ENCODE results near the gene PDZRN4. TPM values are rescaled to one million over a fixed set of nuclear protein-coding genes. Genes with fewer than 3 reads are reported as not detected.

PDZRN4 gene
- total and polyA plus RNA-seq, 2 donors (not counting 3 experiments of a cell fraction or from before 2014, with no cell fraction given) = not detected

GRCh38 chr12:41418586-41418985 lies 230.5 kb downstream of the PDZRN4 start:
- DNase-seq (ENCODE audit: low read depth, low spot score) = no peak
- CTCF ChIA-PET = no interaction called here
- no peaks in the 10 kb centered on the region for H3K9me3 ChIP-seq (replicated peaks; ENCODE audit: control insufficient read depth, insufficient read depth, low read length)
- dilution Hi-C loops (cut with MboI; ENCODE audit: extremely low pct_ligation_motif_present, low sequenced_read_pairs) (no loop called here), intact Hi-C loops (cut with micrococcal nuclease) (loop anchor here (5.0 kb wide), 1 partner anchor 69 kb away; no protein-coding TSS in a partner anchor)
- H4K20me1 ChIP-seq (replicated peaks; ENCODE audit: control insufficient read depth, extremely low read depth, insufficient read depth, low read length) = no peaks in the 10 kb centered on the region
- H3K9ac ChIP-seq (replicated peaks; ENCODE audit: extremely low read depth, insufficient read depth, low read length) = no peak overlapping the region
- no peak overlapping the region for H3K4me3 ChIP-seq (replicated peaks in 1 of 3; ENCODE audit: insufficient read depth in 1 of 3, low read depth in 1 of 3, low read length in 3 of 3)
- H3K36me3 ChIP-seq (ENCODE audit: control insufficient read depth in 2 of 2, extremely low read depth in 1 of 2, insufficient read depth in 2 of 2, low read length in 2 of 2) = no peaks in the 10 kb centered on the region
- no peaks in the 10 kb centered on the region for H3K79me2 ChIP-seq (ENCODE audit: control insufficient read depth, insufficient read depth, low read length)
- no TSS peak for BruUV-seq (replicated peaks)
- TF ChIP-seq CTCF (IDR thresholded peaks at IDR 0.05; ENCODE audit: extremely low read depth in 1 of 2, insufficient read depth in 1 of 2, low read depth in 1 of 2, low read length in 2 of 2) = no peak
- TF ChIP-seq, protein P1, sequence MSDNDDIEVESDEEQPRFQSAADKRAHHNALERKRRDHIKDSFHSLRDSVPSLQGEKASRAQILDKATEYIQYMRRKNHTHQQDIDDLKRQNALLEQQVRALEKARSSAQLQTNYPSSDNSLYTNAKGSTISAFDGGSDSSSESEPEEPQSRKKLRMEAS (IDR thresholded peaks at IDR 0.05; ENCODE audit: insufficient read depth, insufficient read length) = no peak
- no peak for TF ChIP-seq JUN (IDR thresholded peaks at IDR 0.05; ENCODE audit: borderline replicate concordance, insufficient read depth, insufficient read length, low read depth)
- TF ChIP-seq EZH2 (IDR thresholded peaks at IDR 0.05; ENCODE audit: borderline replicate concordance, low read depth, low read length, severe bottlenecking) = no peak
- TF ChIP-seq MYC (IDR thresholded peaks at IDR 0.05; ENCODE audit: low read depth, low read length) = no peak
- TF ChIP-seq POLR2A (IDR thresholded peaks at IDR 0.05; ENCODE audit: low read depth, low read length) = no peak
- no peak for TF ChIP-seq FOS (IDR thresholded peaks at IDR 0.05; ENCODE audit: borderline replicate concordance, insufficient read depth, low read length)
- no peak for TF ChIP-seq POLR2AphosphoS5 (IDR thresholded peaks at IDR 0.05; ENCODE audit: insufficient read depth, low read depth, low read length)
- TF ChIP-seq GATA2 (IDR thresholded peaks at IDR 0.05; ENCODE audit: insufficient read depth, insufficient read length, low read depth, low read length) = no peak
- H3K4me2 ChIP-seq (ENCODE audit: insufficient read depth, low read length) = no peak overlapping the region
- no peaks in the 10 kb centered on the region for H3K9me1 ChIP-seq (replicated peaks; ENCODE audit: control insufficient read depth, extremely low read depth, insufficient read depth, low read length)
- no peaks in the 10 kb centered on the region for H3K4me1 ChIP-seq (ENCODE audit: control insufficient read depth, extremely low read depth, insufficient read depth, low read length)
- H3K27me3 ChIP-seq (ENCODE audit: control insufficient read depth in 2 of 2, insufficient read depth in 2 of 2, low read length in 2 of 2) = no peaks in the 10 kb centered on the region
- no peak overlapping the region for H3K27ac ChIP-seq (ENCODE audit: insufficient read depth, low read depth, low read length)
- no peak overlapping the region for H2AFZ ChIP-seq (ENCODE audit: low read depth, low read length)
- POLR2A ChIA-PET = no interaction called here
- FAIRE-seq = no peak
